AG04449 (cell line): ENCODE results near the gene AQP5.

Source experiments
- CTCF ChIA-PET: fragments of 350-600 bp; formaldehyde crosslinking; extraction: SDS; loops from one replicate; lab custom pipeline; 2021; ENCODE audit warnings: antibody characterized with exemption; lab: Yijun Ruan, JAX
- POLR2A ChIA-PET: fragments of 400-600, 350-600 bp; formaldehyde crosslinking; extraction: SDS; loops from one replicate; lab custom pipeline; 2020; ENCODE audit warnings: antibody characterized with exemption, inconsistent platforms; lab: Yijun Ruan, JAX
- DNase-seq: peaks from one replicate; pipeline ENCODE4 v3.0.0-alpha.2; 2010; ENCODE audit warnings: low read depth, low spot score
- H3K4me3 ChIP-seq: 2 replicates; pipeline ENCODE4 v1.5.1; 2011; ENCODE audit warnings: low read depth, mild to moderate bottlenecking, control low read depth, low read length
- CTCF ChIP-seq: IDR thresholded peaks from one replicate; pipeline ENCODE4 v1.5.1; 2011; ENCODE audit warnings: mild to moderate bottlenecking, moderate library complexity, low read length, control low read depth, inconsistent platforms; ENCODE audit not compliant: insufficient read depth; ENCODE audit errors: missing control alignments

AQP5 gene

GRCh38 chr12:49942921-49943624 lies 18.6 kb upstream of the AQP5 start:
- CTCF ChIA-PET, result interaction anchor here (0.7 to 5.2 kb wide), 12 partner anchors 10 to 181 kb away, joined by 3 to 39 read pairs (median 4); no protein-coding TSS in a partner anchor
- no peak for DNase-seq
- POLR2A ChIA-PET, result no interaction called here

DNA sequence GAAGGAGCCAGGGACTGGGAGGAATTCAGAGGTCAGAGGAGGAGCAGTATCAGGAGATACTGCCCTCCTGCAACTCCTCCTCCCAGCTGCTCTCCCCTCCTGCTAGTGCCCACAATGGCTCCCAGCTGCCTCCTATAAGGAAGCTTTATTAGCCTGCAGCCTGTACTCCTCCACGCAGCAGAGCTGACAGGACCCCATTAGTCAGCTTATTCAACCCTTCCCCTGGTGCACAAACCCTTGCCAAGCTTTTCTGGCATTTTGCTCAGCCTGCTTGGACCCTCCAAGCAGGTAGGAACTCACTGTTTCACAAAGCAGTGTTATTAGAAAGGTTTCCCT lies 18.1 kb upstream of the AQP5 start:
- TF ChIP-seq CTCF, result no peak
- POLR2A ChIA-PET, result no interaction called here
- DNase-seq, result no peak
- no peak overlapping the region for H3K4me3 ChIP-seq
- CTCF ChIA-PET, result interaction anchor here (0.8 to 5.2 kb wide), 8 partner anchors 9 to 162 kb away, joined by 3 to 39 read pairs (median 5); no protein-coding TSS in a partner anchor

More at GRCh38 chr12:49942921-49943624, 18.6 kb upstream of the AQP5 start:
- no peak for TF ChIP-seq CTCF
- no peak overlapping the region for H3K4me3 ChIP-seq

DNA sequence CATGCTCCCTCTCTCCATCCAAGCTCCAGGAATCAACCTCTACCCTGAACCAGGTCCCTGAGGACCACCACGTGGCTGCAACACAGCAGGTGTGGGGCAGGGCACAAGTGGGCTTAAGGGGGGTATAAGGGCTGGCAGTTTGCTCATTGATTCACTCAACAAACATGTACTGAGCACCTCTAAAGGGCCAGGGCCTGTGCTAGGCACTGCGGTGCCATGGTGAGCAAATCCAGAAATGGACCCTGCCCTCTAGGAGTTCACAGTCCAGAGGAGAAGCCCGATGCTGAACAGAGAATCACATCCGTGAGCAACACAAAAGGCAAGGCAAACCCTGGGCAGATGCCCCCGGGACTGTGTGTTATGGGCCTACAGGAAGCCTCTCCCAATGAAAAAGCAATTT lies 17.6 kb upstream of the AQP5 start:
- DNase-seq, result no peak
- CTCF ChIA-PET, result interaction anchor here (0.8 to 5.2 kb wide), 5 partner anchors 9 to 163 kb away, joined by 3 to 39 read pairs (median 6); no protein-coding TSS in a partner anchor

GRCh38 chr12:49944718-49945117 lies 17.0 kb upstream of the AQP5 start:
- TF ChIP-seq CTCF, result no peak
- CTCF ChIA-PET, result interaction anchor here (0.7 to 6.7 kb wide), 33 partner anchors 12 to 269 kb away, joined by 3 to 173 read pairs (median 8); partner anchors contain the start of genes AQP5 and RACGAP1
- POLR2A ChIA-PET, result no interaction called here
- DNase-seq, result no peak
- no peak overlapping the region for H3K4me3 ChIP-seq

More for the DNA sequence above, 17.6 kb upstream of the AQP5 start:
- POLR2A ChIA-PET, result no interaction called here
- H3K4me3 ChIP-seq, result no peak overlapping the region
- TF ChIP-seq CTCF, result no peak

DNA sequence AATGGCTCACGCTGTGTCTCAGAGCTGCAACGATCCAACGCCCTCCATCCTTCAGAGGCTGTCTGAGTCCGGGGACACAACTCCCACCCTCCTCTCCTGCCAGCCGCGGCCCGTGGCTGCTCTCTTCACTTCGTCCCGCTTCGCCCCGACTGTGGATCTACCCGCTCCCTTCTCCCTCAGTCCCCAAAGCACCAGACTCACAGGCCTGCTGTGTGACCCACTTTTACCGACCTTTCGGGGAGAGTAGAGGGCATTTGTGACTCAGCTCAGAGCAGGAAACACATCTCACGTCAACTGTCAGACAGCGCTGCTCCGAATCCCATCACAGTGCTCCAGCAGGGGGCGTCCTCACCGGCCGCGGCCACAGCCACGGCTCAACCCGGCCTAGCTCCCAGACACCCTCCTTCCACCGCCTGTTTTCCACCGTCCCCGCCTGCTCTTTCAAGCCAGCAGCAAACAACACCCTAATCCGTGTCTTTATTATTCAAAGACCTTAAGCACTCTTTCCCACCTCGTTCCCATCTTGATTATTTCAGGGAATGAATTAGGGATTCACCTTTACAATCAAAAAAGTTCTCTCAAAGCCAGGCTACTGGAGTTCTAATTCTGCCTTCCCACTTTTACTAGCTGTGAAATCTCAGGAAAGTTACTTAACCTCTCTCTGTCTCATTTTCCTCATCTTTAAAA lies 16.1 kb upstream of the AQP5 start:
- peak; percentile 96 for TF ChIP-seq CTCF
- H3K4me3 ChIP-seq, result peak overlapping the region; percentile 28
- CTCF ChIA-PET, result interaction anchor here (0.7 to 6.7 kb wide), 70 partner anchors 12 to 268 kb away, joined by 3 to 173 read pairs (median 5); partner anchors contain the start of genes AQP5, AQP6, RACGAP1 and SMARCD1
- DNase-seq, result peak; percentile 12
- POLR2A ChIA-PET, result interaction anchor here (0.9 kb wide), 1 partner anchor 9 kb away, joined by 3 read pairs; no protein-coding TSS in a partner anchor
